ENCODE data around the gene SPOP.

SPOP gene

DNA sequence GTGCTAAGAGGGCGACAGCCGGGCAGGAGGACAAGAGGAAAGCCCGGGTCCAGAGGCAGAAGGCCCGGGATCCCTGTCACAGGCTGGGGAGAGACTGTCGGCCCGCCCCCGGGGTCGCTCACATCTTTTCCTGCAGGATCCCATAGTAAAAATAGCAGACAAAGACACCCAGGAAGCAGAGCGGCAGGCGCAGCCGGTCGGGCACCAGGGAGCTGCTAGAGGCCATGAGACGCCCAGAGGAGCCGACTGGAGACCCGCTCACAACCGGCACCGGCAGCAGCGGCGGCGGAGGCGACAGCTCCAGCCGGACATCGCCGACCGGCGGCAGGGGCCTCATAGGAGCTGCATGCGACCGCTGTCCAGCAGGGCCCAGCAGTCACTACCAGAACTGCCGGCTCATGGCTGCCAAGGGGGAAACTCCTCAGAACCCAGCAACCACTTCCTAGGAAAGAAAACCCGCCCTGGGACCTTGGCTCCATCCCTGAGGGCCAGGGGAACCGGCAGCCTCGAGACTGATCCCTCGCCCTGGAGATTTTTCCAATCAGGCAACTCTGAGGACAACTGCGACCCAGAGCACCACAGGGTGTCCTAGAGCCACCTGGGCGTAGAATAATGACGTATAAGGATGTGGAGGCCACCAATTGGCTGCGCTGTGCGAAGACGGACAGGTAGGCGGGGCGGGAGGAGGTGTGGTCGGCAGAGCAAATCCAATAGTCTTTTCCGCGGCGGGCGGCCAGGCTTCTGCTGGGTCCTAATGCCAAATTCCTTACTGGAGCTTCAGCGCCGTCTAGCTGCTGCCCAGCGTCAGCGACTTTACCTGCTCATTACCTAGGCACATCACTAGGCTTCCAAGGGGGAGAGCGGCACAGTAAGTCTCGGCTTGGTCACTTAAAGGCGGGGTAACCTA, 30.0 kb upstream of the SPOP start, which contains the start of gene SLC35B1:
Gene SLC35B1 (minus strand): TSS at position 357 of the 907 bp plus-strand sequence. CDS start 131 bp downstream, at position 226.
- Mint-ChIP-seq H3K4me1 (peaks cover 51% of the 10 kb centered on the region), H3K9me3 (no peaks in the 10 kb centered on the region), H3K27ac (ENCODE audit: low read depth) (peak within 1 kb of the TSS; percentile 97), H3K27me3 (no peaks in the 10 kb centered on the region), H3K4me3 (peak within 1 kb of the TSS; percentile 98), H3K36me3 (ENCODE audit: insufficient read depth) (peaks cover 55% of the 10 kb centered on the region)
- peak; percentile 99 for ATAC-seq (replicated peaks; ENCODE audit: extremely low read depth, poor library complexity, severe bottlenecking)
- DNase-seq (ENCODE audit: low spot score in 2 of 2) = peak; percentile 95 to 98

DNA sequence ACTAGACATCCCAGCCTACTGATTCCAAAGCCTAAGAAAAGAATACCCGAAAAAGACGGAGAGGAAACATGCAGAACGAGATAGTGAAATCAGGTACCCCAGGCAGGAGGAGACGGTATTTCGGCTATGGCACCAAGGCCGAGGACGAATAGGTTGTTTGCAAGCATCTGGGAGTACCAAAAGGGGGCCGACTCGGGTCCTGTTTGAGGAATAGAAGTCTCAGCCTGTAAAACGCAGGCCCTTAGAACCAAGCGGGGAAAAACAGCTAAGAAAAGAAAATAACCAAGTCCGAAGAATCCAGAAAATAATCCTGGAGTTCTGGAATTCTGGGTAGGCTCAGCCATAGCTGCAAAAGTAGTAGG, 29.3 kb upstream of the SPOP start:
- DNase-seq (ENCODE audit: low spot score in 2 of 2) (peak in 1 of 2 donors; percentile 33), ATAC-seq (replicated peaks; ENCODE audit: extremely low read depth, poor library complexity, severe bottlenecking) (peak; percentile 26)
- no peaks in the 10 kb centered on the region for H3K27me3 Mint-ChIP-seq
- H3K4me1 Mint-ChIP-seq = peaks cover 48% of the 10 kb centered on the region
- peak overlapping the region; percentile 98 for H3K4me3 Mint-ChIP-seq
- H3K36me3 Mint-ChIP-seq (ENCODE audit: insufficient read depth) = peaks cover 56% of the 10 kb centered on the region
- H3K27ac Mint-ChIP-seq (ENCODE audit: low read depth) = peak overlapping the region; percentile 97
- no peaks in the 10 kb centered on the region for H3K9me3 Mint-ChIP-seq

DNA sequence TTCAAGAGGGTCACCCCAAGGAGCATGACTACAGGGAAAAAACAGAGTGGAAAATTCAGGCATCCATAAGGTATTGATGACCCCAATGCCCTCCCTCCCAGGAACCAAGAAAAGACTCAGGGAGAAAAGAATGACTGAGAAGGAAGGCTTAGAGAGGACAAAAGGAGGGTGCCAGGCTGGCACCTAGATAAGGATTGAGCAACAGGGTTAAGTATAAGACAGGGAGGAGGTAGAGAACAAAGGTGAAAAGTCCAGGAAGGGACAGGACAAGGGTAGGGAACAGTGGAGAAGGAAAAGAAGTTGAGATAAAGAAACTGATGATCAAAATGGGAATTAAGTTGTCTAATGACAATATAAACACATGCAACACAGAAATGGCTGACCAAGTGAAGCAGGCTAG, 27.4 kb upstream of the SPOP start:
- no peaks in the 10 kb centered on the region for H3K27me3 Mint-ChIP-seq
- H3K4me1 Mint-ChIP-seq = peaks cover 41% of the 10 kb centered on the region
- H3K4me3 Mint-ChIP-seq = no peak overlapping the region
- DNase-seq (ENCODE audit: low spot score in 2 of 2) = no peak
- H3K9me3 Mint-ChIP-seq = no peaks in the 10 kb centered on the region
- no peak for ATAC-seq (replicated peaks; ENCODE audit: extremely low read depth, poor library complexity, severe bottlenecking)
- H3K36me3 Mint-ChIP-seq (ENCODE audit: insufficient read depth) = peaks cover 60% of the 10 kb centered on the region
- H3K27ac Mint-ChIP-seq (ENCODE audit: low read depth) = peak overlapping the region; percentile 14

DNA sequence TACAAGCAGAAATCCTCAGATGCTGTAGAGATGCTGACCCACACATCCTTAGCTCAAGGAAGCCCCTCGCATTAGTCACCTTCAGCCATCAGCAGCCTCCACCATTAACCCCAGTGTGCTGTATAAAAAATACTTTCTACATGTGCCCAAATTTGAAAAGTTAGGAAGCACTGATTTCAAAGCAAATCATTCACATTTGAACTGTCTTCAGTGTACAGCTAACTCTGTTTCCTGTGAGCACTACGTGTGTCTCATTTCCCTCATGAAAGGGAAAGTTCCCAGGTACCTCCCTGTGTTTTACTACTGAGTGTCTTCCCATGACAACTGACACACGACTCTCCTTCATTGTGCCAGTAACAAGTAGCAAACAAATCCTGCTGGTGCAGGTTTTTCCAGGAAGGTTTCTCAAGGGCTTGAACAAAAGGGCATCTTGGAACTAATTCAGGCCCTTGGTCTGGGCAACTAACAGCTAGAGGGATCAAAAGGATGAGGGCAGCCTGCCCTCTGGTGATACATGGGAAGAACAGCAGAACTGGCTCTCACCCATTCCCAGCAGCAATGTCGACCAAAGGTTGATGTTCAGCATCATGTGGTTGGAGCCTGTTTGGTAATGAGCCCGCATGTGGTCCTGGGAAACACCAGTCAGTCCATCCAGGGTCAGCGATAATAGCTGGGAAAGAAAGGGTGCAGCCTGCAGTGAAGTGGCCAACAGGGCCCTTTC, 25.8 kb upstream of the SPOP start:
- H3K36me3 Mint-ChIP-seq (ENCODE audit: insufficient read depth) = peaks cover 64% of the 10 kb centered on the region
- no peaks in the 10 kb centered on the region for H3K9me3 Mint-ChIP-seq
- no peak for DNase-seq (ENCODE audit: low spot score in 2 of 2)

DNA sequence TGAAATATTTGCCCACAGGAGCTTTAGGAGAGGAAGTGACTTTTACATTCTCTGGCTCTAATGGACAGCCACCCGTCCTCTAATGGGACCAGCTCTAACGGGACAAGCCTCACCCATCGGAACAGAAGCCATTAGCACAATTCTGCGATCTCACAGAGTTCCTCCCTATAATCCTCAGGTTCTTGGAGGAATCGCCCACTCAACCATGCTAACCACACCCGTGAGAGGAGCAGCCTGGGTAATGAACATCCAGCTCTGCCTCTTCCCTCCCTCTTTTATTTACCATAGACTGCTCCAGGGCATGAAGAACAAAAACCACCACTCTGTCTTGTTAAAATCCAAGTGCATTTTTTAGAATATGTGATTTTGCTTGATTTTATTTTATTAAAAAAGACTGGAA, 23.1 kb upstream of the SPOP start:
- DNase-seq (ENCODE audit: low spot score in 2 of 2) = no peak
- H3K27me3 Mint-ChIP-seq = no peaks in the 10 kb centered on the region
- peaks cover 15% of the 10 kb centered on the region for H3K4me1 Mint-ChIP-seq
- H3K4me3 Mint-ChIP-seq = no peak overlapping the region
- H3K36me3 Mint-ChIP-seq (ENCODE audit: insufficient read depth) = peaks cover 56% of the 10 kb centered on the region
- H3K9me3 Mint-ChIP-seq = no peaks in the 10 kb centered on the region
- no peak for ATAC-seq (replicated peaks; ENCODE audit: extremely low read depth, poor library complexity, severe bottlenecking)
- no peak overlapping the region for H3K27ac Mint-ChIP-seq (ENCODE audit: low read depth)

More for the DNA sequence above, 25.8 kb upstream of the SPOP start:
- Mint-ChIP-seq H3K4me3 (no peak overlapping the region), H3K4me1 (peaks cover 33% of the 10 kb centered on the region), H3K27ac (ENCODE audit: low read depth) (no peak overlapping the region), H3K27me3 (no peaks in the 10 kb centered on the region)
- no peak for ATAC-seq (replicated peaks; ENCODE audit: extremely low read depth, poor library complexity, severe bottlenecking)

DNA sequence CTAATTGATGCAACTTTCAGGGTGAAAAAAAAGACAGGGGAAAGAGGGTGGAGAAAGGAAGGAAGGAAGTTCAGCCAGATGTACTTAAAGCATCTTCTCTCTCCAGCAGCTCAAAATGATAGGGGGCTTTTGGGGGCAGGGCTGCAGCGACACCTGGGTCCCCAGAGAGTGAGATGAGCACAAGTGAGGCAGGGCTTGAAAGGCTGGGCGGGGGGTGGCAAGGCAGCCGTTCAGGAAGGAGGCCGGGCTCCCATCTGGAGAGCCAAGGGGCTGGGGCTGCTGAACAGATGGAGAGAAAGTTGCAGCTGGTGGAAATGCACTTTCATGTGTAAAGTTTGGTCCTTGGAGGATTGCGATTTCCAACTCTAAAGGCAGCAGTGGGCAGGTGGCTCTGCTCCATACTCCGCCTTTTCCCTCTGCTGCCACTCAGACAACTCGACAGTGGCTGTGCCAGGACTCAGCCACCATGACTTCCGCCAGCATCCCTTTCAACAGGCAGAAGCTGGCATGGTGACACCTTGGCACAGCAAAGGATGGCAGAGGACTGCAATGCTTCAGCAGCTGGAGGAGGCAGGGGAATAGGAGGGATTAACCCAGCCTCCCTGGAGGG, 22.2 kb upstream of the SPOP start:
- Mint-ChIP-seq H3K36me3 (ENCODE audit: insufficient read depth) (peaks cover 51% of the 10 kb centered on the region), H3K4me3 (no peak overlapping the region), H3K9me3 (no peaks in the 10 kb centered on the region), H3K4me1 (peaks cover 19% of the 10 kb centered on the region), H3K27ac (ENCODE audit: low read depth) (no peak overlapping the region), H3K27me3 (no peaks in the 10 kb centered on the region)
- DNase-seq (ENCODE audit: low spot score in 2 of 2) = no peak
- ATAC-seq (replicated peaks; ENCODE audit: extremely low read depth, poor library complexity, severe bottlenecking) = no peak

DNA sequence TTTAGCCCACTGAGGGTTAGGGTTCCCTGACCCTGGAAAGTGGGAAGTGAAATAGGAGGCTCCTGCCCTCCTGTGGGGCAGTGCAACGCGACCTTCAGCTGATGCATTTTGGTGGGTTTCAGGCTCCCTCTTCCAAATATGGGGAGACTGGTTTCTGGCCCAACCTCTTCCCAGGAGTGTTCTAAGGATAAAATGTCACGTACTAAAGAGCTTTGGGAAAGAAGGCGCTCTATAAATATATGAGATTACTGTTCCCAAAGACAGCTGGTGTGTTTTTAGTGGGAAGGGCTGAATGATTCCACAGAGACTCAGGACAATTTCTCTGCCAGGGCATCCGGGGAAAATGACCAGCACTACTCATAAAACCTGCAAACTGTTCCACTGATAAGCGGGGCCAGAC, 20.1 kb upstream of the SPOP start:
- Mint-ChIP-seq H3K27ac (ENCODE audit: low read depth) (no peak overlapping the region), H3K36me3 (ENCODE audit: insufficient read depth) (peaks cover 40% of the 10 kb centered on the region), H3K4me1 (peaks cover 20% of the 10 kb centered on the region), H3K27me3 (no peaks in the 10 kb centered on the region), H3K9me3 (no peaks in the 10 kb centered on the region), H3K4me3 (no peak overlapping the region)
- DNase-seq (ENCODE audit: low spot score in 2 of 2) (no peak), ATAC-seq (replicated peaks; ENCODE audit: extremely low read depth, poor library complexity, severe bottlenecking) (no peak)

DNA sequence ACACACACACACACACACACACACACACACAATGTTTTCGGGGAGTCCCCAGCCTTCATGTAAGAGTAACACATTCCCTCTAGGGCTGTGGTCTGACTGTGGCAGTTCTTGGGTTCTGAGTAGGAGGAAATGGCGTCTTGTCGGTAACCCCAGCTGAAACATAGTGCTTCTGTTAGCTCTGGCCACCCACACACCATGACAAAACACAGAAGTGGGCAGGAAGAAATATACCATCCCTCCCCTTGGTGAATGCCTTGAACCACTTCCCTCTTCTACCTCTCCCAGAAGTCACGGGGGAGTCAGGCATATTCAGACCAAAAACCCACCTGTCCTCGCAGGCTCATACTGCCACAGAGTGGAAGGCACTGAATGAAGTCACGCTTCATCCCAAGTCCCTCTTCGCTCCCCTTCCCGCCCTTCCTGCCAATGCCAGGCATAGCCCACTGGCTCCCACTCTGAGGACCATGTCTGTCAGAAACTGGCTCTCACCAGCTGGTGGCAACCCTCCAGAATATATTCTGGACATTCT, 18.4 kb upstream of the SPOP start:
- peak; percentile 98 for ATAC-seq (replicated peaks; ENCODE audit: extremely low read depth, poor library complexity, severe bottlenecking)
- DNase-seq (ENCODE audit: low spot score in 2 of 2) = peak; percentile 35 to 58
- H3K27ac Mint-ChIP-seq (ENCODE audit: low read depth) = peak overlapping the region; percentile 64
- H3K9me3 Mint-ChIP-seq = no peaks in the 10 kb centered on the region
- H3K36me3 Mint-ChIP-seq (ENCODE audit: insufficient read depth) = peaks cover 26% of the 10 kb centered on the region
- peaks cover 28% of the 10 kb centered on the region for H3K4me1 Mint-ChIP-seq
- H3K4me3 Mint-ChIP-seq = peak overlapping the region; percentile 17
- H3K27me3 Mint-ChIP-seq = no peaks in the 10 kb centered on the region

DNA sequence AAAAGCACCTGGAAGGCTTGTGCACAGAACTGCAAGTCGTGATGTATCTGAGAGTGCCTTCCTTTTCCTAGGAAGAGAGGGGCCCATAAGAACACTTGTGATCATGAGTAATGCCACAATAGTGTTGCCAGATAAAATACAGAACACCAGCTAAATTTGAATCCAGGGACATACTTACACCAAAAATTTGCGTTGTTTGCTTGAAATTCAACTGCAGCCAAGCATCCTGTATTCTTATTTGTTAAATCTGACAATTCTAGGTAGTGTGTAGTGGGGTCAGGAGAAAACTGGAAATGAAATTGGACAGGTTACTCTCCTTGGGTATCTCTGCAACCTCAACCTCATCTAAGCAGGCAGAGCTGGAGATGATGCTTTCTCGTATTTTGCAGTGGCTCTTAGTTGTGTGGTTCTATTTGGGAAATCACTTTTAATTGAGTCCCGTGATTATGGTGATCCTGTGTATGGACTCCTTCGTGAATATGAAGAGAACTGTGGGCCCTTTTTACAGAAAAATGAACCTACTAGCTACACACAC, 17.9 kb upstream of the SPOP start:
- H3K9me3 Mint-ChIP-seq = no peaks in the 10 kb centered on the region
- H3K36me3 Mint-ChIP-seq (ENCODE audit: insufficient read depth) = peaks cover 20% of the 10 kb centered on the region
- peaks cover 31% of the 10 kb centered on the region for H3K4me1 Mint-ChIP-seq
- DNase-seq (ENCODE audit: low spot score in 2 of 2) (no peak), ATAC-seq (replicated peaks; ENCODE audit: extremely low read depth, poor library complexity, severe bottlenecking) (no peak)
- no peaks in the 10 kb centered on the region for H3K27me3 Mint-ChIP-seq
- peak overlapping the region; percentile 17 for H3K4me3 Mint-ChIP-seq
- peak overlapping the region; percentile 64 for H3K27ac Mint-ChIP-seq (ENCODE audit: low read depth)

DNA sequence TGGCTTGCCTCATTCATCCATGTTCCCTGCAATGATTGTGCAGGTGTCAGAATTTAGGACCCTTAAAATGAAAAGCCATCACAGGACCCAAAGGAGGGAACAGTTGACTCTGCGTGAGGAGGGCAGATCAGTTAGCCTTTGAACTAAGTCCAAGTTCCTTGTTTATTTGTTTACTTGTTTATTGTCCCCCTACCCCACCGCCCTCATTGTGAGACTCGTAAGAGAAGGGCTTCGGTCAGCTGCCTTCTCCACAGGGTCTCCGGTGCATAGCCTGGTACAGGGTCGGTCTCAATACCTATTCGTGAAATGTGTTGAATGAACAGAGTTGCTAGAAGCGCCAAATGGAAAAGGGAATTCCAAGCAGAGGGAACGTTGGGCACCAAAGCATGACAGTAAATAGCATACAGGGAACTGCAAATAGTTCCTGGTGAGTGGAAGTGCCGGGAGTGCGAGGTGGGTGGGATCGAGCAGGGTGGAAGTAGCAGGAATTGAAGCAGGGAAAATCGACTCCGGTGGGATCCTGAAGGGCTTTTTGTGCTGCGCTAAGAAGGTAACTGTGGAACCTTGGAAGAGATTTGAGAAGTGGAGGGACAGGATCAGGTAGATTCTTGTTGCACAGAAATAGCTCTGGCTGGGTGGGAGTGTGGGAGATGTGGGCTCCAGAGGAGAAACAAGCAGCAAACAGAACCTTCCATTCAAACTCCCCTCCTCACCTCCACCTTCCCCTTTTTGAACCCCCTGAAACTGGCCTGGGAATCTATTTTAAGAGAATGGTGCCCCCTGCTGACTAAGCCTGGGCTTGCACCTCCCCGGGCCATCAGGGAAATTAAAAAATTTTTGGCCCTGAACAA, 17.2 kb upstream of the SPOP start:
- peaks cover 16% of the 10 kb centered on the region for H3K36me3 Mint-ChIP-seq (ENCODE audit: insufficient read depth)
- ATAC-seq (replicated peaks; ENCODE audit: extremely low read depth, poor library complexity, severe bottlenecking) (peak; percentile 42), DNase-seq (ENCODE audit: low spot score in 2 of 2) (peak; percentile 56 to 71)
- no peaks in the 10 kb centered on the region for H3K9me3 Mint-ChIP-seq
- peaks cover 31% of the 10 kb centered on the region for H3K4me1 Mint-ChIP-seq
- no peaks in the 10 kb centered on the region for H3K27me3 Mint-ChIP-seq
- H3K27ac Mint-ChIP-seq (ENCODE audit: low read depth) = no peak overlapping the region
- no peak overlapping the region for H3K4me3 Mint-ChIP-seq

DNA sequence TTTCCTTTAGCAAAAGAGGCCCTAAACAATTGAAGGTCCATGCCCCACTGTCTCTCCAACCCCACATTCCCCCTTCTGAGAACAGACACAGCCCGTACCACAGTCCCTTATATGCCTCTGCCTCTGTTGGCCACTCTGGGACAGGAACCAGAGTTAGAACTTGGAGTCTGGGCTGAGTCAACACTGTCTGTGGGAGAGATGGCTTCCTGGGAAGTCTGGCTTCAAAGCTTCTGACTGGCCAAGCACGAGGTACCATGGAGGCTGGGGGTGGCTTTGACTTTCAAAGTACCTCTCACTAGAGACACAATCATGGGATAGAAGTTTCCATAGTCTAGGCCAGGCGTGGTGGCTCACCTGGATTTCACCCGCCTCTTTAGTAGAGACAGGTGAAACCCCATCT, 14.9 kb upstream of the SPOP start:
- Mint-ChIP-seq H3K4me1 (peaks cover 48% of the 10 kb centered on the region), H3K9me3 (no peaks in the 10 kb centered on the region), H3K27ac (ENCODE audit: low read depth) (no peak overlapping the region), H3K27me3 (no peaks in the 10 kb centered on the region), H3K36me3 (ENCODE audit: insufficient read depth) (peaks cover 12% of the 10 kb centered on the region), H3K4me3 (no peak overlapping the region)
- DNase-seq (ENCODE audit: low spot score in 2 of 2) (no peak), ATAC-seq (replicated peaks; ENCODE audit: extremely low read depth, poor library complexity, severe bottlenecking) (no peak)
